T47D (cell line): ENCODE results near the gene TLCD1.
A peak's percentile ranks its signal among the peaks of the same experiment; 100 is the strongest.

Experiments used
- DNase-seq, 2 experiments: peaks; one replicate each; pipeline versions ENCODE4 v3.0.0 to v3.0.0-alpha.2; 2011 to 2012; ENCODE audit warnings: low read depth in 1 of 2, low spot score in 1 of 2
- JUND ChIP-seq: IDR thresholded peaks from 2 replicates; pipeline ENCODE4 v1.6.1; 2012; ENCODE audit warnings: low read depth
- in situ Hi-C: cut with HindIII; loops from 2 replicates; pipeline ENCODE4 v1.10.0; 2016; ENCODE audit warnings: low sequenced_read_pairs, low pct_unique_long_range_greater_than_20kb

TLCD1 gene

DNA sequence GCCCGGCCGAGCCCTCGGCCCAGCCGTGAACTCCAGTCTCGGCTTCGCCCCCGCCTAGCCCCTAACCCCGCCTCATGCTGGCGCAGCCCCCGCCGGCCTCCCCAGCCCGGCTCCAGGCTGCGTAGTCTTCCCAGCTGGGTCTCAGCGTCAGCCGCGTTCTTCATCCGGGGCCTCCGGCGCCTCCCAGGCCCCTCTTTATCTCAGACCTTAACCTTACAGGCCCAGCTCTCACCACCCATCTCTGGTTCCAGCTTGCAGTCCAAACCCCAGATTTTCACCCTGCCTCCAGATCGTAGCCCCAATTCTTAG is 14.4 kb downstream of the TLCD1 start, which contains the start of gene PROCA1:
PROCA1 (minus strand) TSS at position 166 of the 309 bp plus-strand sequence. CDS start 228 bp downstream, outside the sequence.
- no peak for DNase-seq
- in situ Hi-C loops, result no loop called here
- TF ChIP-seq JUND, result no peak

GRCh38 chr17:28710861-28711722 is 14.9 kb downstream of the TLCD1 start:
- DNase-seq, result peak; percentile 94 to 97
- TF ChIP-seq JUND, result no peak
- in situ Hi-C loops, result no loop called here

GRCh38 chr17:28707339-28707720 is 18.7 kb downstream of the TLCD1 start:
- in situ Hi-C loops, result no loop called here
- DNase-seq, result no peak
- TF ChIP-seq JUND, result no peak

- no peak for DNase-seq
- in situ Hi-C loops, result no loop called here
- TF ChIP-seq JUND, result no peak
Measured at GRCh38 chr17:28706471-28707338, 19.3 kb downstream of the TLCD1 start.

- no peak for TF ChIP-seq JUND
- in situ Hi-C loops, result no loop called here
- no peak for DNase-seq
Measured at GRCh38 chr17:28705728-28706334, 20.2 kb downstream of the TLCD1 start.

- TF ChIP-seq JUND, result no peak
- no peak for DNase-seq
- in situ Hi-C loops, result no loop called here
Measured at GRCh38 chr17:28705074-28705659, 20.9 kb downstream of the TLCD1 start.

GRCh38 chr17:28704219-28704858 is 21.7 kb downstream of the TLCD1 start:
- no peak for TF ChIP-seq JUND
- in situ Hi-C loops, result no loop called here
- no peak for DNase-seq

GRCh38 chr17:28703552-28704218 is 22.3 kb downstream of the TLCD1 start:
- in situ Hi-C loops, result no loop called here
- no peak for TF ChIP-seq JUND
- no peak for DNase-seq

DNA sequence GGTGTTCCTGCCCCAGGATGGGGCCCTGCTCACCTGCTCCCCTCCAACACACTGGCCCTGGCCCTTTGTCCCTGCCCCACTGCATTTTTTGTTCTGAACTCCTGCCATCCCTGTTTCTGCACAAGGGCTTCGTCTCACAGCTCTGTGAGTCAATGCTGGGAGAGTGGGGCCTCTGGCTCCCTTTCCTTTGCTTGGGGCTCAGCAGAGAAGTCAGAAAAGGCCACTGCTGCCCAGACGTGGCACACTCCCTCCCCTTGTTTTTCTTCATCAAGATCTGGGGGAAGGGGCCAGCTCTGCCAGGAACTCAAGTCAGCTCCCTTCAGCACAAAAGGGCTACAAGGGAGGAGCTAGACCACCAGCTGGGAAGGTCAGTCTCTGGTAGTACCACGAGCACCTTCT is 23.3 kb downstream of the TLCD1 start:
- in situ Hi-C loops, result no loop called here
- no peak for DNase-seq
- TF ChIP-seq JUND, result no peak

DNA sequence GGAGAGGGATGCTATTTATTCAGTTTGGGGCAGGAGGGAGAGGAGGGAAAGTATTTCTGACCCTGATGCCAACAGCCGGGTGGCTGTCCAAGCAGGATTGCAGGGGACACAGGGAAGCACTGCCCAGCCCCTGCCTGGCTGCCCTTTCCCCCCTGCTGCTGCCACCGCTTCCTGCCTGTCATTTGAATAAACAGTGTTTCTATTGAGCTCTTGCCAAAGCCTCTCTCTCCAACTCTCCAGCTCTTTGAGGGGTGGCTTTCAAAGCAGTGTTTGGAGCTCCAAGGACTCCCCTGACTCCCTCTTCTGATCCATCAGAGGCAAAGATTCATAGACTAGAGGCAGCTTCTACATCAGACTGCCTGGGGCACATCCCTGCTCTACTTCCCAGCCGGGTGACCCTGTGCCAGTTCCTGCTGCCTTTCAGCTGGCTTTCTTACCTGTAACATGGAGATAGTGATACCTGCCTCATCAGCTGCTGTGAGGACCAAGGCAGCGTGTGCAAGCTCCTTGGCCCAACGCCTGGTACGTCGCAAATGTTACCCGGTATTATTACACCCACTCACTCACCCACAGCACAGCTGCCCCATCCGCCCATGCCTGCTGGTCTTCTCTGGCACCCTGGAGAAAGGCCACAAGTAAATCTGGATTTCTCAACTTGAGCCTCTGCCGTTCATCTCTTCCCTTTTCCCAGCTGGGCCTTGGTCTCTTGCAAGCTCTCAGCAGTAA is 23.8 kb downstream of the TLCD1 start:
- no peak for DNase-seq
- no peak for TF ChIP-seq JUND
- in situ Hi-C loops, result no loop called here
